ENCODE results near the gene PPARD. TPM values are rescaled to one million over a fixed set of nuclear protein-coding genes. Genes with fewer than 3 reads are reported as not detected.

Gene PPARD
- total RNA-seq, 1 experiment from 2014 or later = 38.4 TPM

DNA sequence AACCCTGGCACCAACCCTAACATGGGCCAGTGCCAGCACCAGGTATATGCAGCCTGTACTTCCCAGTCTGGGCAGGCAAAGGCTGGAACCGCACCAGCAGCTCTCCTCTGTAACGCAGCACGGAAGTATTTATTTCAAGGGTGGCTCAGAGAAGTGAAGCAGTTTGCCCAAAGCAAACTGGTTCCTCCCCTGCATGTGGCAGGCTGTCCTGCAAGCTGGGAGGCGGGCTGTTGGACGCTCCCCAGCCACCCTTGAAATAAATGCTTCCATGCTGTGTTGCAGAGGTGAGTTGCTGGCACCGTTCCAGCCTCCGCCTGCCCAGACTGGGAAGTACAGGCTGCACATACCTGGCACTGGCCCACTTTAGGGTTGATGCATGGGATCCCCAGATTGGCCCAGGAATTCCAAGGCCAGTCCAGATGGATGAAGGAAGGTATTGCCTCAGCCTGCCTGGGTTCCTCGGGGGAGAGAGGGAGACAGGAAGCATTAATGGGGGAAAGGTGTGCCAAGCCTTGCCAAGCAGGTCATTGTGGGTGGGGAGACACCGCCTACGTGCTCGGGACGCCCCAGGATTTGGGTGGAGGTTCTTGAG, 49.8 kb downstream of the PPARD start:
- no peaks in the 10 kb centered on the region for H3K9me2 ChIP-seq (ENCODE audit: insufficient read depth)
- H3K4me2 ChIP-seq (ENCODE audit: low read length) = peak overlapping the region; percentile 68
- ATAC-seq (peak; percentile 66), DNase-seq (ENCODE audit: low read depth, low spot score) (no peak)
- H3K9me3 ChIP-seq (ENCODE audit: control insufficient read depth in 1 of 2, insufficient read depth in 1 of 2, low read depth in 1 of 2, low read length in 2 of 2) = no peaks in the 10 kb centered on the region
- H4K20me1 ChIP-seq (ENCODE audit: insufficient read depth) = no peaks in the 10 kb centered on the region
- H3K36me3 ChIP-seq (ENCODE audit: control insufficient read depth in 1 of 2, insufficient read depth in 2 of 2, low read length in 2 of 2) = no peaks in the 10 kb centered on the region
- POLR2A ChIA-PET = interaction anchor here (0.8 kb wide), 1 partner anchor 24 kb away, joined by 4 read pairs; no protein-coding TSS in a partner anchor
- peaks cover 14% of the 10 kb centered on the region; the same call in 1 of the 2 replicates for H3K79me2 ChIP-seq (ENCODE audit: insufficient read depth, low read length)
- TF ChIP-seq, protein P1, sequence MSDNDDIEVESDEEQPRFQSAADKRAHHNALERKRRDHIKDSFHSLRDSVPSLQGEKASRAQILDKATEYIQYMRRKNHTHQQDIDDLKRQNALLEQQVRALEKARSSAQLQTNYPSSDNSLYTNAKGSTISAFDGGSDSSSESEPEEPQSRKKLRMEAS (IDR thresholded peaks at IDR 0.05) = peak; percentile 19; the same call in 1 of the 2 replicates
- TF ChIP-seq FOSL1 (IDR thresholded peaks at IDR 0.05; ENCODE audit: low read depth) (no peak), SP1 (IDR thresholded peaks at IDR 0.05; ENCODE audit: low read depth) (peak; percentile 28; the same call in 1 of the 2 replicates), POLR2A (IDR thresholded peaks at IDR 0.05; ENCODE audit: borderline replicate concordance, extremely low read depth, insufficient read depth, insufficient read length) (no peak)
- TF ChIP-seq, protein P2, sequence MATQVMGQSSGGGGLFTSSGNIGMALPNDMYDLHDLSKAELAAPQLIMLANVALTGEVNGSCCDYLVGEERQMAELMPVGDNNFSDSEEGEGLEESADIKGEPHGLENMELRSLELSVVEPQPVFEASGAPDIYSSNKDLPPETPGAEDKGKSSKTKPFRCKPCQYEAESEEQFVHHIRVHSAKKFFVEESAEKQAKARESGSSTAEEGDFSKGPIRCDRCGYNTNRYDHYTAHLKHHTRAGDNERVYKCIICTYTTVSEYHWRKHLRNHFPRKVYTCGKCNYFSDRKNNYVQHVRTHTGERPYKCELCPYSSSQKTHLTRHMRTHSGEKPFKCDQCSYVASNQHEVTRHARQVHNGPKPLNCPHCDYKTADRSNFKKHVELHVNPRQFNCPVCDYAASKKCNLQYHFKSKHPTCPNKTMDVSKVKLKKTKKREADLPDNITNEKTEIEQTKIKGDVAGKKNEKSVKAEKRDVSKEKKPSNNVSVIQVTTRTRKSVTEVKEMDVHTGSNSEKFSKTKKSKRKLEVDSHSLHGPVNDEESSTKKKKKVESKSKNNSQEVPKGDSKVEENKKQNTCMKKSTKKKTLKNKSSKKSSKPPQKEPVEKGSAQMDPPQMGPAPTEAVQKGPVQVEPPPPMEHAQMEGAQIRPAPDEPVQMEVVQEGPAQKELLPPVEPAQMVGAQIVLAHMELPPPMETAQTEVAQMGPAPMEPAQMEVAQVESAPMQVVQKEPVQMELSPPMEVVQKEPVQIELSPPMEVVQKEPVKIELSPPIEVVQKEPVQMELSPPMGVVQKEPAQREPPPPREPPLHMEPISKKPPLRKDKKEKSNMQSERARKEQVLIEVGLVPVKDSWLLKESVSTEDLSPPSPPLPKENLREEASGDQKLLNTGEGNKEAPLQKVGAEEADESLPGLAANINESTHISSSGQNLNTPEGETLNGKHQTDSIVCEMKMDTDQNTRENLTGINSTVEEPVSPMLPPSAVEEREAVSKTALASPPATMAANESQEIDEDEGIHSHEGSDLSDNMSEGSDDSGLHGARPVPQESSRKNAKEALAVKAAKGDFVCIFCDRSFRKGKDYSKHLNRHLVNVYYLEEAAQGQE (IDR thresholded peaks at IDR 0.05; ENCODE audit: low read depth) = no peak
- no TSS peak for BruUV-seq (replicated peaks)
- no peak overlapping the region for H2AFZ ChIP-seq (ENCODE audit: low read depth, low read length, poor library complexity, severe bottlenecking)
- CTCF ChIA-PET = interaction anchor here (1.1 to 1.4 kb wide), 3 partner anchors 8 to 51 kb away, joined by 4 to 7 read pairs (median 4); partner anchors contain the start of gene PPARD
- no peaks in the 10 kb centered on the region for H3K27me3 ChIP-seq (ENCODE audit: insufficient read depth, low read length)
- H3K4me1 ChIP-seq (ENCODE audit: control insufficient read depth in 1 of 2, insufficient read depth in 2 of 2, low read length in 2 of 2) = peaks cover 41 to 87% of the 10 kb centered on the region in 2 experiments
- H3K9ac ChIP-seq (ENCODE audit: low read length) = peak overlapping the region; percentile 42
- intact Hi-C loops (cut with micrococcal nuclease) = no loop called here
- H3K4me3 ChIP-seq (replicated peaks in 1 of 2; ENCODE audit: low read depth in 1 of 2, low read length in 2 of 2) = peak overlapping the region in 1 of 2 experiments; percentile 17; a peak in 1 of 4 replicates
- peak overlapping the region; percentile 42 for H3K27ac ChIP-seq (ENCODE audit: low read depth, low read length)
- RAD21 ChIA-PET (ENCODE audit: low non-redundant PET in 1 of 2, low total read pairs in 2 of 2, uncharacterized antibody in 2 of 2, unreplicated experiment in 2 of 2) = no interaction called here
